ENCODE data around the gene XAF1. TPM values are rescaled to one million over a fixed set of nuclear protein-coding genes. Genes with fewer than 3 reads are reported as not detected.
"Not testable (repeated sequence)": the region's sequence is repeated elsewhere in the genome, so short reads cannot be mapped to it uniquely, and the experiment has no call there.

XAF1 gene
- total RNA-seq, 1 donor, result 45.8 TPM

DNA sequence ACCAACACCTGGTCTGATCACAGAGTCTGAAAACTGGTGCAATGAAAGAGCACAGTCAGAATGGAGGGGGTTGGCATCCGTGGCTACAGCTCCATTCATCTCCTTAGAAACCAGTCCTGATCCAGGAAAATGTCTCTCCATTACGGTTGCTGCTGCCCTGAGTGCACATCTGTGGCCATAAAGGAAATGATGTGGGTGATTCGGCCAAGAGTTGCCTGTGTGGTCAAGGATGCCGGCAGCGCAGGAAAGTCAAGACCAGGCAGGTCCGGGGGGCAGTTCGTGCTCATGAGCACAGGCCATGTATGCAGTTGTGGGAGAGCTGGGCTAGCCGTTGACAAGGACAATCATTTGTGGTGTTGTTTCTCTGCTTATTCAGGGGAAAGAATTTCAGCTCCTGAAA is 5.9 kb downstream of the XAF1 start:
- DNase-seq (ENCODE audit: low read depth), result no peak
- H3K4me3 ChIP-seq (ENCODE audit: low read depth, low read length), result no peak overlapping the region
- TF ChIP-seq, protein P1, sequence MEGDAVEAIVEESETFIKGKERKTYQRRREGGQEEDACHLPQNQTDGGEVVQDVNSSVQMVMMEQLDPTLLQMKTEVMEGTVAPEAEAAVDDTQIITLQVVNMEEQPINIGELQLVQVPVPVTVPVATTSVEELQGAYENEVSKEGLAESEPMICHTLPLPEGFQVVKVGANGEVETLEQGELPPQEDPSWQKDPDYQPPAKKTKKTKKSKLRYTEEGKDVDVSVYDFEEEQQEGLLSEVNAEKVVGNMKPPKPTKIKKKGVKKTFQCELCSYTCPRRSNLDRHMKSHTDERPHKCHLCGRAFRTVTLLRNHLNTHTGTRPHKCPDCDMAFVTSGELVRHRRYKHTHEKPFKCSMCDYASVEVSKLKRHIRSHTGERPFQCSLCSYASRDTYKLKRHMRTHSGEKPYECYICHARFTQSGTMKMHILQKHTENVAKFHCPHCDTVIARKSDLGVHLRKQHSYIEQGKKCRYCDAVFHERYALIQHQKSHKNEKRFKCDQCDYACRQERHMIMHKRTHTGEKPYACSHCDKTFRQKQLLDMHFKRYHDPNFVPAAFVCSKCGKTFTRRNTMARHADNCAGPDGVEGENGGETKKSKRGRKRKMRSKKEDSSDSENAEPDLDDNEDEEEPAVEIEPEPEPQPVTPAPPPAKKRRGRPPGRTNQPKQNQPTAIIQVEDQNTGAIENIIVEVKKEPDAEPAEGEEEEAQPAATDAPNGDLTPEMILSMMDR (IDR thresholded peaks at IDR 0.05; ENCODE audit: insufficient read depth, low read depth, low read length), result no peak

DNA sequence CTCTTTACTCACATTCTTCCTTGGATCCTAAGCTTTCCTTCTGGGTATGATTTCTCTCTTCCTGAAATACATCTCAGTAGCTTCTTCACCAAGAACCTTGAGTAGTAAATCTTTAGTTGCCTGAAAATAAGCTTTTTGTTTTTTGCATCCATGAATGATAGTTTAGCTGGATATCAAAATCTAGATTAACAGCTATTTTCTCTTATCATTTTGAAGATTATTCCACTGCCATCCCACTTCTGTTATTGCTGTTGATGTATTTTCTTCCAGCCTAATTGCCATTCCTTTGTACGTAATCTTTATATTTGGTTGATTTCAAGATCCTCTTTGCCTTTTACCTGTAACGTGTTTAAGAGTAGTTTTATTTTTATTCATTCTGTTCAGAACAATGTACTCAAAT is 12.6 kb downstream of the XAF1 start:
- no peak for DNase-seq (ENCODE audit: low read depth)
- TF ChIP-seq, protein P1 (IDR thresholded peaks at IDR 0.05; ENCODE audit: insufficient read depth, low read depth, low read length), result no peak
- no peak overlapping the region for H3K4me3 ChIP-seq (ENCODE audit: low read depth, low read length)

DNA sequence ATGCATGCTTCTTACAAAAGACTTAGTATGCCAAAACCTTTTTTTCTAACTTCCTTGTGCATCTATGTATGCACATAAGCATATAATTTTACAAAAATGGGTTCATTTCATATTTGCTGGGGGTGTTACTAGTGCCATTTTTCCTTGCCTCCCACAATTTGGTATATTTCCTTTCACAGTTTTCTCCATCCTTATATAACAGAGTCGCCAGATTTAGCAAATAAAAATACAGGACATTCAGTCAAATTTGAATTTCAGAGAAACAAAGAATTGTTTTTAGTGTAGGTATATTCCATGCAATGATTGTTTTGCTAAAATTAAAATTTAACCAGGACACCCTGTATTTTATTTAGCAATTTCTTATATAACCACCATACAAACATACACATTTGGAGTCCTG is 16.2 kb downstream of the XAF1 start:
- no peak overlapping the region for H3K4me3 ChIP-seq (ENCODE audit: low read depth, low read length)
- TF ChIP-seq, protein P1 (IDR thresholded peaks at IDR 0.05; ENCODE audit: insufficient read depth, low read depth, low read length), result no peak
- DNase-seq (ENCODE audit: low read depth), result no peak

DNA sequence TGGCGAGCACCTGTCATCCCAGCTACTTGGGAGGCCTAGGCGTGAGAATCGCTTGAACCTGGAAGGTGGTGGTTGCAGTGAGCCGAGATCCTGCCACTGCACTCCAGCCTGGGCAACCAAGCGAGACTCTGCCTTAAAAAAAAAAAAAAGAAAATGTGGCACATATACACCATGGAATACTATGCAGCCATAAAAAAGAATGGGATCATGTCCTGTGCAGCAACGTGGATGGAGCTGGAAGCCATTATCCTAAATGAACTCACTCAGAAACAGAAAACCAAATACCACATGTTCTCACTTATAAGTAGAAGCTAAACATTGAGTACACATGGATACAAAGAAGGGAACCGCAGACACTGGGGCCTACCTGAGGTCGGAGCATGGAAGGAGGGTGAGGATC is 19.1 kb downstream of the XAF1 start:
- H3K4me3 ChIP-seq (ENCODE audit: low read depth, low read length), result not testable (repeated sequence)

DNA sequence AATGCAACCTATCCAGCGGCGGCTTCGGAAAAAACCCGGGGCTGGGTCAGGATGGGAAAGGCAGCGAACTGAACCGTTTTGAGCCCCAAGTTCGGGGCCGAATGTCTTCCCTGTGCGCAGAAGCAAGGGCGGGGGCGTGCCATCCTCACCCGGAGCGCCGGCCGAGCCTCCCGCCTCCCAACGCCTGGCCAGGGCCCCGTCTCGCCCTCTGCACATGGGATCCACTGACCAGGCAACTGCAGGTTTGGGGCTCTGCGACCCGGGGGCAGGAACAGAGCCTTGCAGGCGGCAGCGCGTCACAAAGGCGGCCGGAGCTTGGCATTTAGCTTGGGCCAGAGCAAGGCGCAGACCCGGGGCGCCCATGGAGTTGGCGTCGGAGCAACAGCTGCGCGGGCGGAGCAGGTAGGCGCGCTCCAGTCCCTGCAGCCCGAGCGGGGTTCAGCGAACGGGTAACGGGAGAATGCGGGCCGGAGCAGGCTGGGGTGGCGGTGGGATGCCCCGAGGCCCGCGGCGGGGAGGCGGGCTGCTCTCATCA is 20.1 kb downstream of the XAF1 start, which contains the start of gene FBXO39:
TSS of gene FBXO39 (plus strand) at position 345 of the 535 bp plus-strand sequence. CDS start 3,654 bp downstream, outside the sequence.
- TF ChIP-seq, protein P1 (IDR thresholded peaks at IDR 0.05; ENCODE audit: insufficient read depth, low read depth, low read length), result no peak
- H3K4me3 ChIP-seq (ENCODE audit: low read depth, low read length), result no peak within 1 kb of the TSS
- DNase-seq (ENCODE audit: low read depth), result no peak

More for the DNA sequence above, 19.1 kb downstream of the XAF1 start:
- DNase-seq (ENCODE audit: low read depth), result not testable (repeated sequence)

DNA sequence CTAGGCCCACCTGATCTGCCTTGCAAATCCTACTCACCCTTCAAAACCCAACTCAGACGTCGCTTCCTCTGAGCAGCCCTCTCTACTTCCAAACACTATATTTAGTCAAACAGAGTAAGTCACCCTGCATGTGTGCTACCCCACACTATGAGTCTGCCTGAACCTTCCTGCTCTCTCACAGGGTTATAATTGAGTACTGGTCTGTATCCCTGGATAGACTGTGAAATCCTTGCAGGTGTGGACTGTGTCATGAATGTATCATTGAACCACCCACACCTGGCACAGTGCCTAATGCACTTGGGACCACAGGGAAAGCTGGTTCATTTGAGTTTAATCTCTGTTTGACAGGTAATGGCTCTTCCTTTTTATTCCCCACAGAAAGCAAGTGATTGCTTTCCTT is 23.6 kb downstream of the XAF1 start:
- no peak overlapping the region for H3K4me3 ChIP-seq (ENCODE audit: low read depth, low read length)
- no peak for DNase-seq (ENCODE audit: low read depth)
- TF ChIP-seq, protein P1 (IDR thresholded peaks at IDR 0.05; ENCODE audit: insufficient read depth, low read depth, low read length), result no peak

DNA sequence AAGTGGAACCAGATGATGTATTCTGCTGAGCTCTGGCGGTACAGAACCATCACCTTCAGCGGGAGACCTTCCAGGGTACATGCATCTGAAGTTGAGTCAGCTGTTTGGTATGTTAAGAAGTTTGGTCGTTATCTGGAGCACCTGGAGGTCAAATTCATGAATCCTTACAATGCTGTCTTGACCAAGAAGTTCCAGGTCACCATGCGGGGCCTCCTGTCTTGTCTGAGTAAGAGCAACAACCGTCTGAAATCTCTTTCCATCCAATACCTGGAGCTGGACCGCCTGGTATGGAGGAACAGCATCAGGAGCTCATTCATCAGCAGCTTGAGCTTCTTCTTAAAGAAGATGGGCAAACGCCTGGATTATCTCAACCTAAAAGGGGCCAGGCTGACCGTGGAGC is 24.2 kb downstream of the XAF1 start:
- DNase-seq (ENCODE audit: low read depth), result no peak
- H3K4me3 ChIP-seq (ENCODE audit: low read depth, low read length), result no peak overlapping the region
- TF ChIP-seq, protein P1 (IDR thresholded peaks at IDR 0.05; ENCODE audit: insufficient read depth, low read depth, low read length), result no peak

Data from fibroblast of villous mesenchyme (primary cell).